ENCODE data around the gene OR10V1.
A peak's percentile ranks its signal among the peaks of the same experiment; 100 is the strongest.

OR10V1 gene, protein sequence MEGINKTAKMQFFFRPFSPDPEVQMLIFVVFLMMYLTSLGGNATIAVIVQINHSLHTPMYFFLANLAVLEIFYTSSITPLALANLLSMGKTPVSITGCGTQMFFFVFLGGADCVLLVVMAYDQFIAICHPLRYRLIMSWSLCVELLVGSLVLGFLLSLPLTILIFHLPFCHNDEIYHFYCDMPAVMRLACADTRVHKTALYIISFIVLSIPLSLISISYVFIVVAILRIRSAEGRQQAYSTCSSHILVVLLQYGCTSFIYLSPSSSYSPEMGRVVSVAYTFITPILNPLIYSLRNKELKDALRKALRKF

DNA sequence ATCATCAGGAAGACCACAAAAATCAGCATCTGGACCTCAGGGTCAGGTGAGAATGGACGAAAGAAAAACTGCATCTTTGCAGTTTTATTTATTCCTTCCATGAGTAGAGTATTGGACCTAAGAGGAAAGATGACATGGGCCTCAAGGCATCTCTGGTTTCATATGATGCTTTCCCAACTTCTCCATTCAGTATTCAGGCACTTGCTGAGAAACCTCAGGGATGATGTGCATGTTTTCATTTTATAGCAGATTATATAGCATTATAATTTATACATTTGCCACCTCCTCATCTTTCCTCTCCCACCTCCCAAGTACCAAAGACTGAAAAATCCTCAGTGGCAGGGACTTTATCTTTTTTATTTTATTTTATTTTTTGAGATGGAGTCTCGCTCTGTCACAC is at the start of gene OR10V1:
OR10V1 (minus strand) TSS at position 101 of the 400 bp plus-strand sequence; CDS start at position 101, 0 bp downstream.
- no peak for DNase-seq

DNA sequence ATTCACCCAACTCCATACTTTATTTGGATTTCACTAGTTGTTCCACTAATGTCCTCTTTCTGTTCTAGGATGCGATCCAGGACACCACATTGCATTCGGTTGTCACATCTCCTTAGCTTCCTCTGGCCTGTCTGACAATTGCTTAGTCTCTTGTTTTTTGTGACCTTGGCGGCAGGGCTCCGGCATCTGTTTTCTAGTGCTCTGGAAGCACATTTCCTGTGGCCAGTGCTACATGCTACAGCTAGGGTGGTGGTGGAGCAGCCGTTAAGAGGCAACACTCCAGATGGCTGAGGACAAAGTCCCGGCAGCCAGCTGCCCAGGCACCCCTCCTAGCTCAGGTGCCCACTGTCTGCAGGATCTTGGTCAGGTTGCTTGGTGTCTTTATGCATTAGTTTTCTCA is 48.3 kb upstream of the OR10V1 start:
- DNase-seq = no peak

DNA sequence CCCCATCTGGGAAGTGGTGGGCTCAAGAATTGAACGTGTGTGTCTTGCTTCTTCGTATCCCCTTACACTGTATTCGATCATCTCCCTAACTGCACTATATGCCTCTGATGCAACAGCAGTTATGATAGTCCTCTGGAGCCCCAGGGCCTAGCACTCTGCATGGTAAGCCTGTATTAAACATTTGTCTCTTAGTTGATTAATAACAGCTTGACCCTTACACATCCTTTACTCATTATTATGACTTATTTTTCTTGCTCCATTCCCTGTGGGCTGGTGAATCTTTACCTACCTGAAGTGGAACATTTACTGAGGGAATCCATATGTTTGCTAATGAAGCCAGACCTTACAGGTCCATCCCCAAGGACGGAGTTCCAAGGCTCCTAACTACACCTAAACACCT is 47.1 kb upstream of the OR10V1 start:
- no peak for DNase-seq

DNA sequence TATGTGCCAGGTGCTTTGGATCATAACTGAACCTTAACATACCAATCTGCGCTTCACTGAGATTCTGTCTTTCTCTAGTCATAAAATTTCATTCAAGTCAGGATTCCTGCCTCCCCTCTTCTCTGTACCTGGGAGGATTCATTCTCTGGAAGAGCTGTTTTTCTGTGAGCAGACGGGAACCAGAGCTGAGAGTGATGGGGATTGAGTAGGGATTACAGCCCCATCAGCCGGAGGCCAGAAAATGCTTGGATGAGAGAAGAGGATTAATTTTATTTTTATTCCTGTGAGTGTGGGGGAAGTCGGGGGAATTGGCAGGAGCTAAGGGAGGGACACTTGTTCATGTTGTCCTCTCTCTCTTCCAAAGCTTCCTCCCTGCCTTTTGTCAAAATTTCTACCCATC is 46.3 kb upstream of the OR10V1 start:
- DNase-seq = no peak

DNA sequence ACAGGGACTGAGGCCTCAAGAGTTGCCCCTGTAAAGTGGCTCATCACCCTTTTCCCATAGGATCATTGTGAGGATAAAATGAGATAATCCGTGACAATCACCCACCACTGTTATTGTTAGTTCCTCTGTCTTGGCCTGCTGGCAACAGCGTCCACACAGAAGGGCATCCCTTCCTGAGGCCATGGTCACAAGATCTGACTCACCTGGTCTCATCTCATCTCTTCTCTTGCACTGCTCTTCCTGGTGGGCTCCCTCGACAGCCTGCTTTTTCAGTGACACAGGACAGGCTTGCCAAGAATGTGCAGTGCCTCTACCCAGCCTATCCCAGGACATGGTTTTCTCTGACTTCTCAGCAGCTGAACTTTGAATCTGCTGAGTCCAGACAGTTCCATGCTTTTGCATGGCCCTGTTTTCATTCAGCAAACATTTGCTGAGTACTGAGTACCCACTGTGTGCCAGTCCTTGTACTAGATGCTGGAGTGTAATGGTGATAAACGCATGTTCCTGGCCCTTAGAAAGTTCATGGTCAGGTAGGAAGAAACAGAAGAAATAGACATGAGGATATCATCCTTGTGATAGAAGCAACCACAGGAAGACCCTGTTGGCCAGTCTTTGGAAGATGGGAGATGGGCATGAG is 44.9 kb upstream of the OR10V1 start:
- DNase-seq = no peak

DNA sequence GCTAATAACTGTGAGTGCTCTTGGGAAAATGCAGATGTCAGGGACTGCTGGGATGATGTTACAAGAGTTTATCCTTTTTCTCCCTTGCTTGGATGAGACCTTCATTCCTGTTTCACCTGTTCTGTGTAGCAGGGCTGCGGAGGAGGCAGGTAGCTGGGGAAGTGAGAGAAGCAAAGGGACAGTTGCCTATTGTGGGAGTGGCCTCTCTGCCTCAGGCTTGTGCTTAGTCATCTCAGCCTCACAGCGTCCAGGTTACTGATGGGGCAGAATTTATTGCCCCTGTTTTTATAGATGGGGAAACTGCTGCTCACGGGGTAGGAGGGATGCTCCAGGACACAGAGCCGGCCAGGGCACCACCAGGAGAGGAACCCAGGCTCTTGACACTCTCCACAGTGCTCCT is 43.2 kb upstream of the OR10V1 start:
- DNase-seq = no peak

DNA sequence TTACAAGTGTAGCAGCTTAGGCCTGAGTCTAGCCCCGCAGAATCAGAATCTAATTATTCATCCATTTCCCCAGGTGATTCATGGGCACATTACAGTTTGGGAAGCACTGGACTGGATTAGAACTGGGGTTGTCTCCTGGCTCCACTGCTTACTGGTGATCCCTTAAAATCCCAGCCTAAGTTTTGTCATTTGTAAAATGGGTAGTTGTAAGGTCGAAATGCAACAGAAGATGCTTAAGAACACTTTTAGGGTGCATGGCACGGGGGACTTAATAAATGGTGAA is 42.9 kb upstream of the OR10V1 start:
- DNase-seq = no peak

DNA sequence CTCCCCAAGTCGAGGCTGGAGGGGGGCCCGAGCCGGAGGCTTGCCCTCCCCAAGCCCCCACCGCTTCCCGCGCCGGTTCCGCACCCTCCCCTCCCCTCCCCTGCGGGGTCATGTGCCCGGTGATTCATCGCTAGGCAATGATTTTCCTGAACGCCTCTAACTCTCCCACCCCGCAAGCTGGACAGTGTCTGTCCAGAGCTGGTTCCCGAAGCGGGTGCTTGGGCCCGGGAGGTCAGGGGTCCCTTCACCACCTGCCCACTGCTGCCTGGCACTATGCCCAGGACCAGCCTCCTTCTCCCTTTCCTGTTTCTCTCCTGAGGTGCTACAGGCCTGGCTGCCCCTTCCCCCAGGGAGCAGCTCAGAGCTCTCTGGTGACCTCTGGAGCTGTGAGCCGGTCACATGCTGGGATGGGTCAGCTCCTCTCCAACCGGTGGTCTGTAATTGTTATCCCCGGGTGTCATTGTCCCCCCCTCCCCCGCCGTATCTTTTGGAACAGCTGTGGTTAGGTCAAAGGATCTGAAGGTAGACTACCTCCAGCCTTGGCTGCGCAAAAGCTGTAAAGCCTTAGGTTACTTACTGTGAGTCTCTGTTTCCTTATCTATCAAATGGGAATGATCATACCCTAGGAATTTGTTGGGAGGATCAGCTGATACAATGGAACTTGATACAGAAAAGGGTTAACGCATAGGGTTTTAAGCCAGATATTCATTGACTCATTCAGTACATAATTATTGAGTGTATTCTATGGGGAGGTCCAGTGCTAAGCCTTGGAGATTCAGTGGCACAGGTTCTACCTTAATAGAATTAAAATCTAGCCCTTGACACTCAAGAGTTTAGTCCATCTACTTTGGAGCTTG is 42.3 kb upstream of the OR10V1 start:
- DNase-seq = peak; percentile 27 to 39

DNA sequence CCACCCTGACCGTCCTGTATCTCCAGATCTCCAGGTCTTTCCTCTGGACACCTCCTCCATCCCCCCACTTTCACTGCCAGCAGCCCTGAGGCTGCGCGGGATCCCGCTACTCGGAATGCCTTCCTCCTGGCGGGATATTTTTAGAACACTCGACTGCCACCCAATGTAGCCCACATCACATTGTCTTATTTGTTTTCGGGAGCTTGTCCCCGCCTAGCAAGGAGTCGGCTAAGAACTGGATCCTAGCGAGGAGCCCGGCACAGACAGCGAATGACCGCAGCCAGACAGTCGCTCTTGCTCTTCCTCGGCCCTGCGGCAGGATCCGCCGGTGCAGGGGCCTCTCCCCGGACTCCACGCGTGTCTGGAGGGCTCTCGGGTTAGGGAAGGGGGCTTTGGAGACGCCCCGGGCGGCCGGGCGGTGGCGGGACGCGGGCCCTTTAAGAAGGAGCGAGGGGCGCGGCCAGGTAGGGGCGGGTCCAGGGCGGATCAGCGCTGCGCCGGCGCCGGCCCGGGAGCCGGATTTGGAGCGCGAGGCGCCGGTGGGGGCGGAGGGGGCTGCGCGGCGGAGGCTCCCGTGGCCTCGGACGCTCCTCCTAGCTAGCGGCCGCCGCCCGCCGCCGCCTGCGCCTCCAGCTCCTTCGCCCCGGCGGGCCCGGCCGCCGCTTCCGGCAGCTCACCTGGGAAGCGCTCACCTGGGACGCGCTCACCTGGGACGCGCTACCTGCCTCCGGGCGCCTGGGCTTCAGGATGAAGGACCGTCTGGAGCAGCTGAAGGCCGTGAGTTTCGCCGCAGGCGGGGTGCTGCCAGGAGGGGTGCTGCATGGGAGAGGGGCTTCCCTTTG is 41.4 kb upstream of the OR10V1 start, which contains the start of gene STX3:
STX3 (plus strand) TSS at position 518 of the 842 bp plus-strand sequence; CDS start at position 748, 230 bp downstream.
- peak; percentile 63 to 69 for DNase-seq

DNA sequence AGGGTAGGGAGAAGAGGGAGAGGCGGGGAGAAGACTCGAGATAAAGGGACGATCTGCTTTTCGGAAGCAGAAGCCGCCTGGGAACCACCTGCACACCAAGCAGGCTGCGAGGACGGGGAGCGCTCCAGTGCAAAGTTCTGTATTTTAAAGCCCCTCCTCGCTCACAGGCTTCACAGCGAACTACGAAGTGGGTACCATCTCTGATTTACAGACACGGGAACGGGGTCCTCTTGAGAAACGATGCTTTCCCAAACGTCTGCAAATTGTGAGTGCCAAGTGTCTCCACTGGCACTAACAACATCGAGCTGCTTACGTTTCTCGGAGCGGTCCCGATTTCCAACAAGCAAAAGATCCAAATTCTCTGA is 40.8 kb upstream of the OR10V1 start:
- no peak for DNase-seq

DNA sequence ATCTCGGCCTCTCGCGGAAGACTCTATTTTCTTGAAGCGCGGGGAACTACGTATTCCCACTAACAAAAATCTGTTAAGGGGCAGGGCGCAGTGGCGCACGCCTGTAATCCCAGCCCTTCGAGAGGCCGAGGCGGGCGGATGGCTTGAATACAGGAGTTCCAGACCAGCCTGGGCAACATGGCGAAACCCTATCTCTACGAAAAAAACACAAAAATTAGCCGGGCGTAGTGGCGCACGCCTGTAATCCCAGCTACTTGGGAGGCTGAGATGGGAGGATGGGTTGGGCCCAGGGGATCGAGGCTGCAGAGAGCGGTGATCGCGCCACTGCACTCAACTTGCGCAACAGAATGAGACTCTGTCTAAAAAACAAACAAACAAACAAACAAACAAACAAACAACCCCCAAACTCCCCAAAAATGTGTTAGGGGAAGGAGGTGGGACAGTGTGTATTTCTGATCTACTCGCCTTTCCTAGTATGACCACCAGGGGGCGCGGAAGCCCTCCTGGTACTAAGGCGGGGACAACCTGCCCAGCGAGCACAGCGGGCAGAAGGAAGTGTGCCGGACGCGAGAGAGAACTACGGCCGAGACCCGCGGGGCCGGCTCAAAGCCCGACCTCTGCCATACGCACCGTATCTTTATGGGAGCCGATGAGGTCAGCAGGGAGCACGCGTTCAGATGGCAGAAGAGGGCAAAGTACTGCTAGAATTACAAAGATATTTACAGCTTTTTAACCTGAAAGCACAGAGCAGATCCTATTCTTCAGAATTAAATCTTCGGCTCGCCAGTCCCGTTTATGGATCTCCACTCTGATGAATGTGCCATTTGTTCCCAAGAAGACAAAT is 40.2 kb upstream of the OR10V1 start:
- DNase-seq = peak; percentile 72 to 78

DNA sequence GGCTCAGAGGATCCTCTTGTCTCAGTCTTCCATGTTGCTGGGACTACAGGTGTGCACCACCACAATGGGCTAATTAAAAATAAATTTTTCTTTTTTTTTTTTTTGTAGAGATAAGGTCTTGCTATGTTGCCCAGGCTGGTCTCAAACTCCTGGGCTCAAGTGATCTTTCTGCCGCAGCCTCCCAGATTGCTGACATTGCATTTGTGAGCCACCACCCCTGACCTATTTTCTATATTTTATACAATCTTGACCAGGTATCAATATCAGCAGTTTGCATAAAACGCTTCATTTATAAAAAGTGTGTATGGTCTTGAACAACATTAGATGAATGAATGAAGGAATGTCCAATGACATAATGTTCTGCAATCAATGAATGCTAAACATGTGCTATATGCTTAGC is 32.5 kb upstream of the OR10V1 start:
- no peak for DNase-seq

DNA sequence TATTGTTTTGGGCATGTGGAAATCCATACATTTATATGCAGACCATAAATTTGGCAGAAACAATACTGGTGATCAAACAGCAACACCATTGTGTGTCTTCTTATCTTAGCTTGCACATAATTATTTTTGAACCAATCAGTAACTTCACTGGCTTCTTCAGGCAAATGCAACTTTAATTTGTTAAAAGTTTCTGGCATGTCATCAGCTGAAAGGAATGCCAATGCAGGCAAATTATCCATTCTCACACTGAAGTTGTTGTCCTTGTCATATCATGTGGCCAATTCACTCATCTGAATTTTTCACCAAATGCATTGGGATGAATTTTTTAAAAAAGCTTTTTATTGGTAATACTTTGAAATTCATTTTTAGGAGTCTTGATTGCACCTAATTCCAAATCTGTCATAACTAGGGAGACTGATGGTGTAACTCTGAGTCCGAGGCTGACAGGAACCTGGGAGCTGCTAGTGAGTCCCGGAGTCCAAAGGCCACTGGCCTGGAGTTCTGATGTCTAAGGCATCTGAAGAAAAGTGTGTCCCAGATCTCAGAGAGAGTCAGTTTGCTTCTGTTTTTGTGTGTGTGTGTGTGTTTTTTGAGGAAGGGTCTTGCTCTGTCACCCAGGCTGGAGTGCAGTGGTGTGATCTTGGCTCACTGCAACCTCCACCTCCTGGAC is 17.4 kb upstream of the OR10V1 start:
- no peak for DNase-seq

DNA sequence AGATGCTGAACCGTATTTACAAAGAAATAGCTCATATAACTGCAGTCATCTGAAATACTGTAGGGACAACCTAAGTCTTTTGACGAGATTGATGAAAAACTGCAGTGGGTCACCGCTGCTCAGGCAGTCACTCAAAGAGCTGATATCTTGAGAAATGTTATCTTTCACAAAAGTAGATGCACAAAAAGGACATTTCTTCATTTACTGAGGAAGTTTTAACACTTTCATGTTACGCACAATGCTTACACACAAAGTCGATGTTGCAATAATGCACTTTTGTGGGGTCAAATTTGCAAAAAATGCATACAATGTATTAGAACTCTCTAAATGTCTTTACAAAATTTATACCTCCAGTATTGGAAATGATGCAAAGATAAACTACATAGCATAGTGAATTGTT is 16.2 kb upstream of the OR10V1 start:
- DNase-seq = no peak

DNA sequence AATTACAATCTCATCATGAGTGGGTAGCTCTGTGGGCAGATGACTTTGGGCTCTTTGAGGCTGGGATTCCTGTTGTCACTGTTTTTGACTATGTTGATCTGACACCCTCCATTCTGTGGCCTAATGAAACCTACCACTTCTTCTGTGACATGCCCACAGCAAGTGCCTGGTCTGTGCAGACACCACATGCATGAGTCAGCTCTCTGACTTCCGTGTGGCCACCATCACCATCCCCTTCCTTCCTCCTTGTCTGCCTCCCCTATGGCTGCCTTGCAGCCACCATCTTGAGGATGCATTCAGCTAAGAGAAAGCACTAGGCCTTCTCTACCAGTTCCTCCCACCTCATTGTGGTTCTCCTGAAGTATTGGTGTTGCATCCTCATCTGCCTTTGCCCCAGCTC is 15.3 kb upstream of the OR10V1 start:
- DNase-seq = no peak

DNA sequence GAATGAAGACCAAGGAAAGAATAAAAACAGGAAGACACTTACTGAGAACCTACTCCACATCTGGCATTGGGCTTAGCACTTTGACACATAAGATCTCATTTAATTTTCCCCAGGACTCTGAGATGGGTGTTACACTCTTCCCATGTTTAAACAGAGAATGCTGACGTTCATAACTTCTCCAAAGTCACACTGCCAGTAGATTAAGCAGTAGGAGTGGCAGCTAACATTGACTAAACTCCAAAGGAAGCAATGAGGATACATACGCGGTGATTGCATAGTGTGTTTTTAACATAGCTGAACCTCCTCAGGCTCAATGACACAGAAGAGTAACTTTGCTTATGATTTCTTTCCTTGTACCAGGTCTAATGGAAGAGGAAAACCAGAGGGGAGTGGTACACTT is 14.5 kb upstream of the OR10V1 start:
- no peak for DNase-seq

DNA sequence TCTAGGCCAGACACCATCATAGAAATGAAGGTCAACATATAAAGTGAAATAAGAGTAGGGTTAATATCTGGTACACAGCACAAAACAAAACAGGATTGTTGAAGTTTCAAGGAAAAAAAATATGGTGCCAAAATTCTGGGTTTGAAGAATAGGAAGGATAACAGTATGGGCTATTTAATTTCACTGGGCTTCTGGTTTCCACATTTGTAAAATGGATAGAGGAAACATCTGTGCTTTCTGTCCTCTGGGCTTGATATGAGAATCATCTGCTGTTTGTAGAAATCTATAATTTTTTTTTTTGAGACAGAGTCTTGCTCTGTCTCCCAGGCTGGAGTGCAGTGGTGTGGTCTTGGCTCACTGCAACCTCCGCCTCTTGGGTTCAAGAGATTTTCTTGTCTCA is 13.8 kb upstream of the OR10V1 start:
- no peak for DNase-seq

DNA sequence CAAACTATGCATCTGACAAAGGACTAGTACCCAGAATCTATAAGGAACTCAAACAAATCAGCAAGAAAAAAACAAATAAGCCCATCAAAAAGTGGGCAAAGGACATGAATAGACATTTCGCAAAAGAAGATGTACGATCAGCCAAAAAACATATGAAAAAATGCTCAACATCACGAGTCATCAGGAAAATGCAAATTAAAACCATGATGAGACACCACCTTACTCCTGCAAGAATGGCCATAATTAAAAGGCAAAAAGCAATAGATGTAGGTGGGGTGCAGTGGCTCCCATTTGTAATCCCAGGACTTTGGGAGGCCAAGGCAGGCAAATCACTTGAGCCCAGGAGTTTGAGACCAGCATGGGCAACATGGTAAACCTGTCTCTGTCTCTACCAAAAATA is 10.4 kb upstream of the OR10V1 start:
- DNase-seq = no peak

DNA sequence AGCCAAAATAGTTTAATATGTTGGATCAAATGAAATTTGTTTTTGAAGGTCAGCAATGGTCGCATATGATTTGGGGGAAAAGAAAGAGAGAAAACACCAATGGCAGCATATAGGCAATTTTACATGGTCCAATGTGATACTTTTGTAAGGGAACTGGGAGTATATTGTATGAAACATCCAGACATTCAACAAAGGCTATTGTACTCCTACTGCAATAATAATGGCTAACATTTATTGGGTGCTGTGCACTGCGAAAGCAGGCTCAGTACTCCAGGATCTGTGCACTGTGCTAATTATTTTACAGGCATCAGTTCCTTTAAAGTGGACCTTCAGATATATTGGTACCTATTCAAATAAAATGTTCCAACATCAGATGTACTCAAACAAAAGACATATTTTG is 5.9 kb upstream of the OR10V1 start:
- no peak for DNase-seq

DNA sequence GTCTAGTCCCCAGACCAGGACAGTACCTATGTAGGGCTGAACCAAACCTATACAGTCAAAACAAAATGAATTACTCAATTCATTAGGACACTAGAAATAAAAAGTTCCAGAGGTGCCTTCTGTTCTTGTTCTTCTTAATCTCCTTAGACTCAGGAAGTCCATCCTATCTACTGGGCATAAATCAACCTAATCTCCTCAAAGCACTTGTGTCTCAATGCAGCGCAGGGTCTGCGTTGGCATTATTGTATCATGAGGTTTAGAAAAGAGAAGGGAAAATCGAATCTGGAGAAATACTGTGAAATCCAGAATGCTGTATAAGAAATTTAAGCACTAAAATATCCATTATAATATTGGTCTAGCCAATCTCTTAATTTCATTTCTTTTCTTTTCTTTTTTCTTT is 2.4 kb upstream of the OR10V1 start:
- DNase-seq = no peak

DNA sequence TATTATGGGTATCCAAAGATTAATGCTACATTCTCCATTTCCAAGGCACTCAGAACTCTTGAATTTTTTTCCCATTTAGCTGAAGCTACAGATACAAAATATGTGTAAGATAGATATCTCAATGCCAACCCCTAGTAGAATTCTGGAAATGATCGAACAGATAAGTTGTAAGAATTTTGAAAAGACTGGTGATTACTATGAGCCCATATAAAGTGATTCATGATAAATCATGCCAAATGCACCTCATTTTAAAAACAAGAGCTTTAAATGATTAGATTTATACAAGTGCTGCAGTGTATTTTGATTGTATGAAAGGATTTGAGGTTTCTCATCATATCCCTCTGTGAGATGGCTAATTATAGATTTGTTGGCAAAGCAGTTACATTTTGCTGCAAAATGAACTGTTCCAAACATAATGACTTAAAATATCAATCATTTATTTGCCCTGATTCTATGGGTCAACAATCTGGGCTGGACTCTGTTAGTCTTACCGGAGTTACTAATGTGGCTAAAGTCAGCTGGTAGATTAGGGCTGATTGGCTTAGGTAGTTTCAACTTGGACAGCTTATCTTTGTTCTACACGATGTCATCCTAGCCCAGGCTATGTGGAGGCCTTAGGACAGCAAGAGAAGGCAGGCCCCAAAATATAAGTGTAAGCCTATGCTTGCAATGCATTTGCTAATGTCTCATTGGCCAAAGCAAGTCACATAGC is 3.4 kb downstream of the OR10V1 start:
- no peak for DNase-seq
